Right ventricle myocardium superior (tissue), 1 donor: Measurements from ENCODE around the gene ARHGAP26. TPM values are rescaled to one million over a fixed set of nuclear protein-coding genes. Genes with fewer than 3 reads are reported as not detected.
"Not testable (repeated sequence)": the region's sequence is repeated elsewhere in the genome, so short reads cannot be mapped to it uniquely, and the experiment has no call there.

Source experiments
- ATAC-seq: fragments of 200-7000 bp; cut with Tn5 transposase; one replicate; pipeline ENCODE4 v1.9.1; 2020; ENCODE audit warnings: mild to moderate bottlenecking; ENCODE audit not compliant: poor library complexity
- DNase-seq: peaks from one replicate; pipeline ENCODE4 v3.0.0-alpha.2; 2020
- intact Hi-C: fragments of 100-400 bp; cut with DNase I; formaldehyde crosslinking; loops from one replicate; pipeline ENCODE4 v1.11.2; 2022
- total RNA-seq: library from RNA; stranded (reverse); fragmentation: NEBNext Ultra II Directional; extraction: Animal tissue kit (Norgen Biotek cat#: 25700); gene quantifications from one replicate; pipeline ENCODE4 v1.2.1, GENCODE V29; 2021
- donor health status: DM: no; HTN: yes; CAD: no; lungs with severe emphysema.

Gene ARHGAP26
- total RNA-seq, 1 donor from 2014 or later = 32.5 TPM

DNA sequence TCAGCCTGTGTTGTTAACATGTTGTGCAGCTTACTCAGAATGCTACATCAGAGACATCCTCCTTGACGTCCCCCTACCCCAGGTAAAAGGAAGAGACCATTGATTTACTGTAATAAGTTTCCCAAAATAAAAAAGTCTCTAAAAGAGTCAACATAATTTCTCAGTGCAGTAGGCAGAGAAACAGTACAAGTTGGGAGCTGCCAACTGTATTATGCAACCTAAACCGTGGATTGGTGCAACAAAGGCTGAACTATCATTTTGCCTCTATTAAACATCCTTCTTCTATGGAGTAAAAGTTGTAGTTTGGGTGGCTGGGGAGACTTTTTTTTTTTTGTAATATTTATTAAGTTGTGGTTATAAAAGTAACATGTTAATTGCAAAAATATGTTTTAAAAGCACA is 425.3 kb downstream of the ARHGAP26 start:
- no peak for DNase-seq
- intact Hi-C loops = loop anchor here (5.0 kb wide), 1 partner anchor 93 kb away; no protein-coding TSS in a partner anchor
- ATAC-seq = peak; percentile 60

DNA sequence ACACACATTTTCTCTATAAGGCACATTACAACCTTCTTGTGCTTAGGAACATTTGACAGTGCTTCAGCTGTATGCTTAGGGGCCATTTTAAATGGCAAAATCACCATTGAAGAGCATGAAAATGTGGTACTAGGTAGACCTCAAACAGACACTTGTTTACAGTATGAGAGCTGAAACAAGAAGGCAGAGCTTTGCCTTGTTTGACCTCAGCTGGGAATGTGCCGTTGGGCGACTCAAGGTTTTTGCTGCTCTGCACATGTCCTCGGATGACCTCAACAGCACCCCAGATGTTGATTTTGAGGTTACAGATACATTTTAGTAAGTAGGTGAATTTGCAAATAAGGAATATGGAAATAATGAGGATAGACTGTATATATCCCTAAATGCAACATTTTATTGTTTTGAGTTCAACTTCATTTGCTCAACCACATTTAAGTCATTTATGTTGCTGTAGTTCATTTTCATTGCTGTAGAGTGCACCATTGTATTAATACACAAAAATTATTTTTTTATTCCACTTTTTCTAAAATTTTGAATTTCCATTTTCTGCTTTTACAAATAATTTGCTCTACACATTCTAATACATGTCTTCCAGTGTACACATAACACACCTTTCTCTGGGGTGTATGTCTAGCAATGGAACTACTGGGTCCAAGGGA is 426.6 kb downstream of the ARHGAP26 start:
- no peak for ATAC-seq
- intact Hi-C loops = loop anchor here (5.0 kb wide), 1 partner anchor 94 kb away; no protein-coding TSS in a partner anchor

DNA sequence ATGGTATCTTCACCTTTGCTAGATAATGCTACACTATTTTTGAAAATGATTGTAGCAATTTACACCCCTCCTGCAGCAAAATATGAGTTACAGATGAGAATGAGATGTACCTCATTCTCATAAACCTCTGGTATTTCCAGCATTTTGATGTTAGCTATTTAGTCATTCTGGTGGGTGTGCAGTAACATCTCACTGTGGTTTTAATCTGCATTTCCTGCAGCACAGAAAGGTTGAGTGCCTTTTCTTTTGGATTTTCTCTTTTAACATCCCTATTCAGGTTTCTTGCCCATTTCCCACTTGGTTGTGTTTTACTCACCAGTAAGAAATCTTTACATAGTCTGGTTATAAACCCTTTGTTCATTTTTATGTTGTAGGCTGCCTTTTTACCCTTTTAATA is 427.1 kb downstream of the ARHGAP26 start:
- no peak for DNase-seq
- no peak for ATAC-seq
- intact Hi-C loops = loop anchor here (5.0 kb wide), 1 partner anchor 95 kb away; no protein-coding TSS in a partner anchor

More for the DNA sequence above, 426.6 kb downstream of the ARHGAP26 start:
- no peak for DNase-seq

DNA sequence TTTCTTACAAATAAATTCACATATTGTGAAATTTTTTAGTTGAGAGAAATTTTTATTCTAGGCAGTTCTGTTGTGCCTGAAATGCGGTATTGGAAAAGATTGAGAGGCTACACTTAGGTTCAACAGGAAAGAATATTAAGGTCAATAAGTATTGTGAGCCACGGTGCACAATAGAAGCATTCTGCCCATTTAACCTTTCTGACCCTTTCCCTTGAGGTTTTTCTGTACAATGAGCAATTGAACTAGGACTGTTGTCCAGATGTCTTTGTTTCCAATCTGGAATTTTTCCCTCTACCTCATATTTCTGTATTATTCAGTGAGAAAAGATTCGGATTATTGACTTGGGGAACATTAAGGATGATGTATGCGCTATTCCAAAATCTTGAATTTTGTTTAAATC is 428.2 kb downstream of the ARHGAP26 start:
- ATAC-seq (no peak), DNase-seq (no peak)
- intact Hi-C loops = loop anchor here (5.0 kb wide), 1 partner anchor 96 kb away; no protein-coding TSS in a partner anchor

DNA sequence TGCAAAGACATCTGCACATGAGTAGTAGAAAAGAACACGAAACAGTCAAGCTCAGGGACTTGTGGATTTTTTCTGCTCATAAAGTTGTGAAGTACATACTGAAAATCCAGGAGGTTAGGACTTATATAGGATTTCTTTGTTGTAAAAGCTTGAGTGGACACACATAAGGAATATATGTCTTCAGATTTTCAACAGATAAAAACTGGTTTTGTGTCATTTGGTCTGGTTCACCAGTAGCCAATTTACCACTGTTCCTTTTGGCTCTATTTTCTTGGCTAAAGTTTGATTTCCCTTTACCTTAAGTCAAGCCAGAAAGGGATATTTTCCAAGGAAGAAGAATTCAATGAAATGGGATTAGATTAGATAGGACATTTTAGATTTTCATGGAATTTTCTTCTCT is 429.0 kb downstream of the ARHGAP26 start:
- ATAC-seq = no peak
- intact Hi-C loops = loop anchor here (5.0 kb wide), 1 partner anchor 97 kb away; no protein-coding TSS in a partner anchor
- DNase-seq = no peak

DNA sequence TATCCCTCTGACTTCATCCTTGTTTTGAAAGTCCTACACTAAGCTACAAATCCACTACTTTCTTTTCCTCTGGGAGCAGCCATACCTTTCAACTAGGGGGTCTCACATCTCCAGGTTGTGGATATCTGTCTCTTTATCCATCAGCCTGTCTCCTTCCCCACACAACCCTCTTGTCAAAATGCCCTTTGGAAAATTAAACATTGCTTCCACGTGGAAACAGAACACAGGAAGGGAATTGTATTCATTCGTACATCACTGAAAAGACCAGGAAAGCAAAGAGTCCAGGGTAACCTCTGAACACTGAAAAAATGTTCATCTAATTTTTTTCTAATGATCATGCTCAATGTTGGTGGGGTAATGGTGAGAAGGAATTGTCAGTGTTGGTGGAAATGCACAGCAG is 429.7 kb downstream of the ARHGAP26 start:
- DNase-seq (no peak), ATAC-seq (no peak)
- intact Hi-C loops = loop anchor here (5.0 kb wide), 1 partner anchor 98 kb away; no protein-coding TSS in a partner anchor

DNA sequence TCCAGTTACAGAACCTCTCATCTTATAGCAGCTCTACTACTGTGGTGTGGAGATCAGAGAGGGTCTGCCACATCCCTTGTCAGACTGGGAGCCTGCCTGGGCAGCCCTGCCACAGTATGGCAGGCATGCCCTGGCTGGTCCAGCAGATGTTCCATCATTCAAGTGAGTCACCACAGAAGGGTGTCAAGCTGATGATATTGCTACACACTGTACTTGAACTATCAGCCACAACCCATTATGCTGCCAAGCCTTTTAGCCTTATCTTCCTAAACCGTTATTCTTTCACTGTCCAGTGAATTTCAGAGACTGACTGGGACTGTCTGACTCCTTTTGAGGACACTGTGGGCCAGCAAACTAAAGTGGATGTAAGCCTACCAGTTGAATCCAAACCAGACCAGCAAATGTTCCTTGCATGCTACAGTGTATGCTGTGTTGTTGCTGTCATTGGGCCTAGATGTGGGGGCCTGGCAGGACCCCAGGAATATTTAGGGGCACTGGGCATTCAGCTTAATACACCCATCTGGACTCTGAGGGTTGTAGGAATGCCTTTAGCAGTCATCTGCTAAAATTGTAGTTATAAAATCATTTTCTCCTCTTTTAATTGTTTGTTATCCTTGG is 430.7 kb downstream of the ARHGAP26 start:
- ATAC-seq = peak; percentile 98
- intact Hi-C loops = no loop called here
- DNase-seq = peak; percentile 61

DNA sequence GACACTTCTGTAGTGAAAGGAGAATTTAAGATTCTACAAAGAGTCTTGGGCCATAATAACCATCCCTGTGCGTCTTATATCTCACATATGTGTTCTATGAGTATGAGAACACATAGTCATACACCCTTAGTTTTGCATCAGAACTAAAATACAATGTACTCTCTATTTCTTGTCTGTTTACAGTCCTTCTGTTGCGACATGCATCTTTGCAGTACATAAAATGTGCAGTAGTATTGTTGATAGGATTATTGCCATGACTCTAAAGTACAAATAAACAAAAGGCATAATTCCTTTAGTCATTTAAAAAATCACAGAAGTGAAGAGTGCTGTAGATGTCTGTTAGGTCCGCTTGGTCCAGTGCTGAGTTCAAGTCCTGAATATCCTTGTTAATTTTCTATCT is 431.4 kb downstream of the ARHGAP26 start:
- intact Hi-C loops = no loop called here
- ATAC-seq (no peak), DNase-seq (no peak)

DNA sequence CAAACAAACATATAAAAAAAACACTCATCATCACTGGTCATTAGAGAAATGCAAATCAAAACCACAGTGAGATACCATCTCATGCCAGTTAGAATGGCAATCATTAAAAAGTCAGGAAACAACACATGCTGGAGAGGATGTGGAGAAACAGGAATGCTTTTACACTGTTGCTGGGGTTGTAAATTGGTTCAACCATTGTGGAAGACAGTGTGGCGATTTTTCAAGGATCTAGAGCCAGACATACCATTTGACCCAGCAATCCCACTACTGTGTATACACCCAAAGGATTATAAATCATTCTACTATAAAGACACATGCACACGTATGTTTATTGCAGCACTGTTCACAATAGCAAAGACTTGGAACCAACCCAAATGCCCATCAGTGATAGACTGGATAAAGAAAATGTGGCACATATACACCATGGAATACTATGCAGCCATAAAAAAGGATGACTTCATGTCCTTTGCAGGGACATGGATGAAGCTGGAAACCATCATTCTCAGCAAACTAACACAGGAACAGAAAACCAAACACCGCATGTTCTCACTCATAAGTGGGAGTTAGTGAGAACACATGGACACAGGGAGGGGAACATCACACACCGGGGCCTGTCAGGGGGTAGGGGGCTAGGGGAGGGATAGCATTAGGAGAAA is 433.3 kb downstream of the ARHGAP26 start:
- intact Hi-C loops, ATAC-seq, DNase-seq: not testable (repeated sequence)

DNA sequence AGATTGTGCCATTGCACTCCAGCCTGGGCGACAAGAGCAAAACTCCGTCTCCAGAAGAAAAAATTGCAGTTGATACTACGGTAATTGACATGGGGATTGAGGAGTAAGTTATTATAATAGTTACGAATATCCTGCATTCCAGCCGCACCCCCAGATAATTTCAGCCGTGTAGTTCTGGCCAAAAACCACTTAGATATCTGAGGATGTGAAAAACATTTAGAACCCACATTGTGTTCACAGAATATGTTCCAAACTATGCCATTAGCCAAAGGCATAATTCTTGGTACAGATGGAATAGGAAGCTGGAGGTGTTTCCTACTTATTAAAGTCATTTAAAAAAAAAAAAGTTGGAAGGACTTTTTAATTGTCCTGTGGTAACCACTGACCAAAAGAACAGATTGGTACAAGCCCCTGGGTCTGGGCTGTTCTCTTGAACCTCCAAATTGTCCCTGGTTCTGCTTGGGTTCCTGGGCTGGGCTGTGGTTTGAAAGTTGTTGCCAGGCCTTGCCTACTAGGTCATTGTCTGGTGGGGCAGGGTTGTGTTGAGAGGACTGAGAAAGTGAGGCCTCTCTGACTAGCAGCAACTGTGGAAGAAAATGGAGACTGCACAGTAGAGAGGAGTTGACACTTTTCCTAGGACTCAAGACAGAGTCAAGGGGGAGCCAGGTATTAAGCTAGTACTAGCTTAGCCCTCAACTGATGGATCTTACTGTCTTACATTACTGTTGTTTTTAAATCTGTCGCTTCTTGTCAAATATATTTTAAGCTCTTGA is 434.5 kb downstream of the ARHGAP26 start:
- no peak for ATAC-seq
- no peak for DNase-seq
- intact Hi-C loops = no loop called here

DNA sequence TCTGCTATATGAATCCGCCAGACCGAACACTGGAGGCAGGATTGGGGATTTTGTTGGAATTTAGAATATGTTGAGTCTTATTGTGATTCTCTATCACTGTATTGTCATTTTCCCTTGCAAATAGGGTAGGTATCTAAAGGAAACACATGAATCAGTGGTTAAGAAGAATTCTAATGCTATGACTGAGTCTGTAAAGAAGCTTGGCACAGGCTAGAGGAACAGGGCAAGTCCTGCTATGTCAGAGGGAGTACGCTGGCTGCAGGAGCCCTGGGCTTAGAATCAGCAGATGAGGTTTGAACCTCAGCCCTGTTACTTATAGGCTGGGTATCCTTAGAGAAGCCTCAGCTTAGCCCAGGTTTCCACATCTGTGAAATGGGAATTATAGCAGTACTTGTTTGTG is 435.2 kb downstream of the ARHGAP26 start:
- DNase-seq = no peak
- ATAC-seq = no peak
- intact Hi-C loops = no loop called here

DNA sequence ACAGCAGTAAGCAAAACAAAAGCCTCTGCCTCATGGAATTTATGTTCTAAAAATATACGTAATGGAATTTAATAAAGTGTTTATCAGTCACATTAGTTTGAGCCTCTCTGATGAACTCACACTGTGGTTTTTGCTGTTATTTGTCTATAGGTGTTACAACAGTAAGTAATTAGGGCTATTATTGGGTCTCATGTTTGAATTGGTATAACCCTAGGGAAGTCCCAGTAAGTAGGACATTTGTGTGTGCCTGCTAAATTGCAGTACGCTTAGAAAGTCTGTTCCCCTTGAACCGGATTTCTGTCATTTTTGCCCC is 435.7 kb downstream of the ARHGAP26 start:
- DNase-seq (no peak), ATAC-seq (no peak)
- intact Hi-C loops = no loop called here

DNA sequence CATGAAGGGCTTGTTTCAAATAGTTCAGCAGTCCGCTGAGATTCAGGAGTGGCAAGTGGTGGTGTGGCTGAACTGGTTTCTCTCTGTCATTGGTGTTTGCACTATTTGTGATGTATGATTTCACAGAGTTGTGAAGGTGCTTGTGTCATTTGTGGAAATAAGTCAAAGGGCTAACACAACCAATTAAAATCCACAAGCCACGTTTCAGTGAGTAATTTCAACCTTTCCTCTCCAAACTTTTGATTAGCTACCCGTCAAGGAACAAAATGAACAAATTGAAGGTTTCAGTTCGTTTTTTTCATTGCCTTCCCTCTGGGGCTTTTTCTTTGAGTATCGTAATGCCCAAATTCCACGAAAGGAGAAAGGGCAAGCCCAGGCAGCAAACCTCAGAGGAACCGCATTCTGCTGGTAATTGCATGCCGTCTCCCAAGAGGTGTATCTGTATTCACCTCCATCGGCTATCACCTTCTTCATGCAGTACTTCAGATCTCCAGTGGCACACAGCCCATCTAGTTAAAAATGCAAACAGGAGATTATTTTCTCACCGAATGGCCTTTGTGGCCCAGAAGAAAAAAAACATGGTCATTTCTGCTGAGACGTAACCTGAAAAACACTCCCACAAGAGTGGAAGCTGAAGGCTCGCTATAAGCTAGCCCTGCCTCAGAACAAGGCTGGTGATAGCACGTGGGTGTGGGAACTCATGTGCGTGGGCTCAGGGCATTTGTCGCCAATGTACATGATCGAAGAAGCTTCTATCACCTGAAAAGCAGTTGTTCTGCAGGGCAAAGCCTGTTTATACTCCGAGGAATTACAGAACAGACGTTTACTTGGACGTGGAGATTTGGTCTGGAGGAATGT is 436.2 kb downstream of the ARHGAP26 start:
- intact Hi-C loops = no loop called here
- DNase-seq (no peak), ATAC-seq (no peak)

DNA sequence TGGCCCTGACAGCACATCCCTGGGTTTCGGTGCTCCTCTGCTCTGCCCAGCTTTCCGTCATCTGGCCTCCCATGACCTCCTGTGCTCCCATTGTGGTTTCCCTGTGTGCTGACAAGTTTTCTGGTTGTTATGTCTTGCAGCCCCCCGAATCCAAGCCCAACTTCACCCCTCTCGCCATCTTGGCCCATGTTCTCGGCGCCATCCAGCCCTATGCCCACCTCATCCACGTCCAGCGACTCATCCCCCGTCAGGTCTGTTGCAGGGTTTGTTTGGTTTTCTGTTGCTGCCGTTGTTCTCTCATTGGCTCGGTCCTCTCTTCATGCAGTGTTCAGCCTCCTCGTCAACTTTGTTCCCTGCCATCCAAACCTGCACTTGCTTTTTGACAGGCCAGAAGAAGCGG is 436.9 kb downstream of the ARHGAP26 start:
- ATAC-seq (no peak), DNase-seq (no peak)
- intact Hi-C loops = no loop called here

DNA sequence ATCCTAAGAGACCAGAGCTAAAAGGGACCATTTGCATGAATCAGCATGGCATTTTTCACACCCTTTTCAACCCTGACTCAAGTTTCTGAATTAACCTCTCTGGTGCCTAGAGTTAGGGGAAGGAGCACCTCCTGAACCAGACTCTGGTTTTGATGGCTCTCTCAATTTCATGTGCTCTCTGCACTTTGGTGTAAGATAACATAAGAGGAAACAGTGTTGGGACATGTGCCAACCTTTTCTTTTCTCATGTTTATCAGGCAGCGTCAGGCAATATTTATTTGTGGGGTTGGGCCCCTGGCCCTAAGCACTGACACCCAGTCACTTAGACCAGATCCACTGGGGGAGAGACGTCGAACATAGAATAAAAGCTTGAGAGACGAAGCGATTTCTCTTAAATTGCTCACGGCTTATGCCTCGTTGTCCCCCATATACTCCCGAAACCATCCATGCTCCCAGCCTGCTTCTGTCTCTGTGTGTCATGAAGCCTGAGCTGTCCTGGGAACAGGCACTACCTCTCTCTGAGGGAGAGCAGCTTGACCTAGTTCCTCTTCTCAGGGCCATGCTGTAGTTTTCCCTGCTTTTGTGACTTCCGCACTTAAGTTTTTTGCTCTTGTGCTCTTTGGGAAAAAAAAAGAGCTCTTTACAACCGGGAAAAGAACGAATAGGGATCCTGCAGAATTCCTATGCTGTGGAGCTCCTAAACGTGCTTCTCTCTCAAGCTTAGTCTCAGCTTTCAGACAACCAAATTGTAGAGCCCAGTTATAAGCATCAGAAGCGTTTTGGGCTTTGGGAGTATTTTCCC is 437.6 kb downstream of the ARHGAP26 start:
- ATAC-seq = peak; percentile 69
- intact Hi-C loops = no loop called here
- no peak for DNase-seq

DNA sequence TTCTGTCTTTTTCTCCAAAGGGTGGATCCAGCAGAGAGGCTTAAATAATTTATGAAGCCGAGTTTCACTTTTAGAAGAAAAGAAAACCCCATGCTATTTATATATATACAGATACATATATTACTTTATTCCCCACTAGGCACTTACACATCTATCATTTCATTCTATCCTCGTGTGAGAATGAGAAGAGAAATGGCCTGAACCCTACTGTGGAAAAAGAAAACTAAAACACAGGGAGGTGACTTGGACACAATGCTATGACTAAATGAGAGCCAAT is 438.1 kb downstream of the ARHGAP26 start:
- ATAC-seq = no peak
- no peak for DNase-seq
- intact Hi-C loops = no loop called here

DNA sequence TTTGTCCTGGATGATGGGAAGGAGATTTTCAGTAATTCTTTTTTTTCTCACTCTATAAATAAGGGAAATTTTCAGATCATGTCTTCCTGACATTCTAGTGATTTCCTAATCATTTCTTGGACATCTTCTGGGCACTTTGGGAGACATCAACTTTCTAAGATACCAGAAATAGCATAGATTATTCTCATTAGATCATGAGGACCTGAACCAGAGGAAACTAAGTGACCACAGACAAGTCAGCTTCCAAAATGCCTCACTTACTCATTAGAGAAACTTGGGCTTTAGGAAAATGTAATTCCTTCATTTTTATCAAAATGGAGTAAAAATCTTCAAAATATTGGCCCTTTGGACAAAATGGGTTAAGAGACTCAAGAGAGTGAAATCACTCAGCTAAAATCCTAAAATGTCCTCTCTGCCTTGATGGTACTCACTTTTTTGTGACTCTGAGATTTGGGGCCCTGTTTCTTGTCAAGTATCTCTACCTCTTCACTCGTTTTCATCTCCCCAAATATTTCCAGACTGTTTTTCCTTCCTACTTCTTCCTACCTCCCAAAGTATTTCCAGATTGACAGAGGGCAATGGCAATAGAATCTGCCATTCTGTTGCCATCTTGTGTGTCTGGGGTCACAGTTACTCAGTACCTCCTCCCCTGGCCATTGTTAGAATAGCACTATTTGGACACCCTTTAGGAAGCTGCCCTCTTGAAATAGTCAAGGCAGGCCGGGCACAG is 438.8 kb downstream of the ARHGAP26 start:
- DNase-seq = no peak
- intact Hi-C loops = no loop called here
- ATAC-seq = no peak
